Keratinocyte (primary cell): ENCODE results near the gene CEBPZ. TPM values are rescaled to one million over a fixed set of nuclear protein-coding genes. Genes with fewer than 3 reads are reported as not detected.
A peak's percentile ranks its signal among the peaks of the same experiment; 100 is the strongest.

Experiments
- DNase-seq: peaks from one replicate; pipeline ENCODE4 v3.0.0-alpha.2; 2011; ENCODE audit warnings: low read depth, missing footprints, low spot score
- FAIRE-seq: peaks from 2 replicates; lab custom pipeline; 2011; peaks lifted over from hg19 to GRCh38; lab: Jason Lieb, UNC
- H2AFZ ChIP-seq: 2 replicates; pipeline ENCODE4 v1.6.0; 2012; ENCODE audit warnings: low read length, control low read depth, inconsistent platforms; ENCODE audit not compliant: control insufficient read depth
- H3K27ac ChIP-seq: 2 replicates; pipeline ENCODE4 v1.5.1; 2011; ENCODE audit warnings: low read length; ENCODE audit not compliant: control insufficient read depth, insufficient read depth
- H3K27me3 ChIP-seq: 3 replicates; pipeline ENCODE4 v1.6.0; 2011; ENCODE audit warnings: low read length; ENCODE audit not compliant: control insufficient read depth, insufficient read depth; ENCODE audit errors: extremely low read depth
- H3K36me3 ChIP-seq, 2 experiments: 2 replicates in 1 of 2; 3 replicates in 1 of 2; pipeline ENCODE4 v1.5.1; 2011; ENCODE audit warnings: low read length in 2 of 2, mild to moderate bottlenecking in 1 of 2; ENCODE audit not compliant: control insufficient read depth in 2 of 2, insufficient read depth in 2 of 2; ENCODE audit errors: extremely low read depth in 1 of 2
- H3K4me1 ChIP-seq: 3 replicates; pipeline ENCODE4 v1.5.1; 2011; ENCODE audit warnings: low read length; ENCODE audit not compliant: control insufficient read depth, insufficient read depth; ENCODE audit errors: extremely low read depth
- H3K4me2 ChIP-seq: 3 replicates; pipeline ENCODE4 v1.6.0; 2011; ENCODE audit warnings: low read depth, low read length; ENCODE audit not compliant: control insufficient read depth, insufficient read depth; ENCODE audit errors: extremely low read depth
- H3K4me3 ChIP-seq, 3 experiments: fragments of 200-600 bp in 1 of 3; sonication (generic) in 1 of 3; 2 replicates in 2 of 3; 3 replicates in 1 of 3; pipeline ENCODE4 v1.5.1; 2011 to 2016; ENCODE audit warnings: low read length in 3 of 3, mild to moderate bottlenecking in 3 of 3, control low read depth in 2 of 3, inconsistent platforms in 1 of 3, low read depth in 1 of 3, mixed read lengths in 1 of 3, mixed run types in 1 of 3, moderate library complexity in 1 of 3; ENCODE audit not compliant: control insufficient read depth in 2 of 3, insufficient read depth in 2 of 3; ENCODE audit errors: extremely low read depth in 1 of 3
- H3K79me2 ChIP-seq: 2 replicates; pipeline ENCODE4 v1.6.0; 2012; ENCODE audit warnings: low read length; ENCODE audit not compliant: control insufficient read depth, insufficient read depth
- H3K9ac ChIP-seq: 3 replicates; pipeline ENCODE4 v1.6.0; 2011; ENCODE audit warnings: low read length; ENCODE audit not compliant: control insufficient read depth, insufficient read depth; ENCODE audit errors: extremely low read depth
- H3K9me1 ChIP-seq: 3 replicates; pipeline ENCODE4 v1.6.0; 2011; ENCODE audit warnings: low read length; ENCODE audit not compliant: control insufficient read depth, insufficient read depth; ENCODE audit errors: extremely low read depth
- H3K9me3 ChIP-seq: 2 replicates; pipeline ENCODE4 v1.5.1; 2012; ENCODE audit warnings: low read depth, low read length; ENCODE audit not compliant: control insufficient read depth
- H4K20me1 ChIP-seq: 3 replicates; pipeline ENCODE4 v1.6.0; 2011; ENCODE audit warnings: low read length; ENCODE audit not compliant: control insufficient read depth, insufficient read depth; ENCODE audit errors: extremely low read depth
- CTCF ChIP-seq, 3 experiments: IDR thresholded peaks in 1 of 3; conservative IDR thresholded peaks in 1 of 3; optimal IDR thresholded peaks in 1 of 3; 2 replicates in 2 of 3; 3 replicates in 1 of 3; pipeline versions ENCODE3 to v1.5.1; 2011; ENCODE audit warnings: low read length in 3 of 3, mild to moderate bottlenecking in 3 of 3, moderate library complexity in 2 of 3, control low read depth in 1 of 3, inconsistent platforms in 1 of 3; ENCODE audit not compliant: insufficient read depth in 2 of 3; ENCODE audit errors: extremely low read depth in 1 of 3
- EZH2 ChIP-seq: IDR thresholded peaks from one replicate; pipeline ENCODE4 v1.6.1; 2012; ENCODE audit warnings: inconsistent platforms, mild to moderate bottlenecking, low read length, moderate library complexity
- dilution Hi-C: fragments of 300-500 bp; cut with MboI; formaldehyde crosslinking; loops from one replicate; pipeline ENCODE4 v1.7.0; 2020; ENCODE audit warnings: low sequenced_read_pairs; ENCODE audit not compliant: extremely low pct_ligation_motif_present
- polyA plus RNA-seq, 5 experiments: library from polyadenylated mRNA; depleted of rRNA in 3 of 5; stranded (reverse) in 3 of 5; stranded (forward) in 1 of 5; unstranded in 1 of 5; fragments of >200 nt; gene quantifications; 1 replicate in 1 of 5; 2 replicates in 3 of 5; 3 replicates in 1 of 5; pipeline versions ENCODE4 v1.2.1 to v1.2.3, GENCODE V29; 2011 to 2012; ENCODE audit warnings: missing spikeins in 2 of 5, low read depth in 1 of 5, low replicate concordance in 1 of 5

Gene CEBPZ
- polyA plus RNA-seq, 1 donor (not counting 4 experiments of a cell fraction or from before 2014, with no cell fraction given) = 33.8 TPM

GRCh38 chr2:37243435-37243834 lies 12.0 kb upstream of the CEBPZ start:
- H2AFZ ChIP-seq = no peak overlapping the region
- no peaks in the 10 kb centered on the region for H3K9me3 ChIP-seq
- no peaks in the 10 kb centered on the region for H3K79me2 ChIP-seq
- H3K4me2 ChIP-seq = no peak overlapping the region
- TF ChIP-seq CTCF (optimal IDR thresholded peaks at IDR 0.05 in 1 of 3, IDR thresholded peaks at IDR 0.05 in 1 of 3, conservative IDR thresholded peaks at IDR 0.05 in 1 of 3; ENCODE audit: extremely low read depth in 1 of 3, insufficient read depth in 2 of 3, low read length in 3 of 3) (no peak), EZH2 (no peak)
- no peak overlapping the region for H3K27ac ChIP-seq
- no peaks in the 10 kb centered on the region for H4K20me1 ChIP-seq
- no peaks in the 10 kb centered on the region for H3K27me3 ChIP-seq
- DNase-seq = no peak
- no peak for FAIRE-seq
- H3K36me3 ChIP-seq = peaks cover 9 to 19% of the 10 kb centered on the region in 2 experiments
- dilution Hi-C loops = no loop called here
- H3K9me1 ChIP-seq = no peaks in the 10 kb centered on the region
- no peak overlapping the region for H3K4me3 ChIP-seq
- H3K4me1 ChIP-seq = no peaks in the 10 kb centered on the region
- H3K9ac ChIP-seq = no peak overlapping the region

GRCh38 chr2:37232131-37232933 lies 936 bp upstream of the CEBPZ start:
- Histone ChIP-seq H3K4me2 (peak overlapping the region; percentile 99), H3K9me1 (no peaks in the 10 kb centered on the region), H3K4me3 (peak overlapping the region; percentile 67 to 98 (median 92)), H2AFZ (peak overlapping the region; percentile 98), H4K20me1 (no peaks in the 10 kb centered on the region), H3K79me2 (peaks cover 81% of the 10 kb centered on the region), H3K4me1 (peaks cover 23% of the 10 kb centered on the region), H3K9ac (peak overlapping the region; percentile 98), H3K27me3 (no peaks in the 10 kb centered on the region), H3K36me3 (peaks cover 9 to 15% of the 10 kb centered on the region in 2 experiments), H3K27ac (peak overlapping the region; percentile 96), H3K9me3 (no peaks in the 10 kb centered on the region)
- TF ChIP-seq CTCF (optimal IDR thresholded peaks at IDR 0.05 in 1 of 3, IDR thresholded peaks at IDR 0.05 in 1 of 3, conservative IDR thresholded peaks at IDR 0.05 in 1 of 3; ENCODE audit: extremely low read depth in 1 of 3, insufficient read depth in 2 of 3, low read length in 3 of 3) = no peak
- no peak for TF ChIP-seq EZH2
- DNase-seq = no peak
- FAIRE-seq = no peak
- dilution Hi-C loops = no loop called here
